ENCODE measurements around the gene ADAMTS17. TPM values are rescaled to one million over a fixed set of nuclear protein-coding genes. Genes with fewer than 3 reads are reported as not detected.

Gene ADAMTS17
- total and polyA plus RNA-seq, 8 donors, result 4.2 to 16.4 (median 10.8) TPM

GRCh38 chr15:100187677-100188076 lies 154.1 kb downstream of the ADAMTS17 start:
- H3K36me3 ChIP-seq, result no peaks in the 10 kb centered on the region
- DNase-seq (no peak), ATAC-seq (no peak), FAIRE-seq (no peak)
- H3K4me1 ChIP-seq, result no peaks in the 10 kb centered on the region
- TF ChIP-seq CTCF (IDR thresholded peaks at IDR 0.05), result no peak
- H3K27me3 ChIP-seq, result no peaks in the 10 kb centered on the region
- no peaks in the 10 kb centered on the region for H3K9me3 ChIP-seq
- H3K4me3 ChIP-seq, result no peak overlapping the region
- intact Hi-C loops (cut with DNase I), result no loop called here
- 96 to 97% methylated on average over 8 of the region's 8 CpGs for WGBS, 2 donors
- no peak overlapping the region for H3K27ac ChIP-seq

DNA sequence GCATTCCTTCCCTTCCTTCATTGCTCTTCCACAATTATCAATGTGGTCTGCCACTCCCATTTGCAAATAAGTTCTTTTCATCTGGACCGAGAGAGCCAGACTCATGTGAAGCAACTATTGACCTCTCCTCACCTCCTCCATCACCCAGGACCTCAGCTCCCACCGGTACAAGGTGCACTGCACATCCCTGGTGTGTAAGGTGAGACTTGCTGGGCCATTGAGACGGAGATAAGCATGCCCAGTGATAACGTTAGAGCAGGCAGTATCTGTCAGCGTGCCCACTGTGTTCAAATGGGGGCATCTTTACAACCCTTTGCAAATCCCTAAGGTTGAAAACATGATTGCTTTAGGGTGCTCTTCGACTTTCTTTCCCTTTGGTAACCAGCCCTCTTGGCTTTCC lies 154.8 kb downstream of the ADAMTS17 start:
- intact Hi-C loops (cut with DNase I), result no loop called here
- no peak for DNase-seq

GRCh38 chr15:100186366-100186765 lies 155.4 kb downstream of the ADAMTS17 start:
- no peak for ATAC-seq
- Histone ChIP-seq H3K4me1 (no peaks in the 10 kb centered on the region), H3K4me3 (no peak overlapping the region), H3K9me3 (no peaks in the 10 kb centered on the region), H3K27ac (no peak overlapping the region), H3K36me3 (no peaks in the 10 kb centered on the region), H3K27me3 (no peaks in the 10 kb centered on the region)
- no peak for TF ChIP-seq CTCF (IDR thresholded peaks at IDR 0.05)
- intact Hi-C loops (cut with DNase I), result no loop called here
- DNase-seq, result peak in 1 of 6 donors; percentile 26
- no peak for FAIRE-seq
- 92 to 95% methylated on average over 5 of the region's 5 CpGs for WGBS, 2 donors

More for the DNA sequence above, 154.8 kb downstream of the ADAMTS17 start:
- FAIRE-seq (no peak), ATAC-seq (no peak)
- Histone ChIP-seq H3K27ac (no peak overlapping the region), H3K36me3 (no peaks in the 10 kb centered on the region), H3K27me3 (no peaks in the 10 kb centered on the region), H3K9me3 (no peaks in the 10 kb centered on the region), H3K4me1 (no peaks in the 10 kb centered on the region), H3K4me3 (no peak overlapping the region)
- 85 to 87% methylated on average over 6 of the region's 6 CpGs for WGBS, 2 donors
- TF ChIP-seq CTCF (IDR thresholded peaks at IDR 0.05), result no peak

DNA sequence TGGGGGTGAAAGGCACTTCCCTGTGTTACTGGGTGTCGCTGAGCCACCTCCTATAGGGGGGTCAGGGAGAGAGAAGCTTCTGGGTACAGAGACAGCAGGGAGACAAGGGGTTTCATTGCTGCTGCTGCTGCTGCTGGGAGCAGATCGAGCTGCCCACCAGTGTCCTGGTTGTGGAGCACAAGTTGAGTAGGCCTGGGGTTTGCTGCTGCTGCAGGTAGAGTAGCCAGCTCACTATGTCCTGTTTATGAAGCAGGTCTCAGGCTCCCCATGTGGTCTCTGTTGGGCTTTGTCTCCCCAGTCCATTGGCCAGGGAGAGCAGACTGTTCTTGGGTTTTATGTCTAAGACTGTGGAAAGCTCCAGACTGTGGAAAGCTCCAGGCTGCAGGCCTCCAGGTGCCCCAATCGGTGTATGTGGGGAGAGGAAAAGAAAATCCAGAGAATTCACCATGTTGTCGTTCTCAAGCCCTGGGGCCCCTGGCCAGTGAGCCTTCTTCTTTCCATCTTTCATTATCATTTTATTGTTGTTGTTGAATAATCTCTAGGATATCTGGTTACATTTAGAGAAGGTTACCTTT lies 157.8 kb downstream of the ADAMTS17 start:
- ATAC-seq (no peak), FAIRE-seq (no peak), DNase-seq (no peak)
- H3K27me3 ChIP-seq, result no peaks in the 10 kb centered on the region
- intact Hi-C loops (cut with DNase I), result no loop called here
- H3K4me1 ChIP-seq, result no peaks in the 10 kb centered on the region
- TF ChIP-seq CTCF (IDR thresholded peaks at IDR 0.05), result no peak
- no peak overlapping the region for H3K4me3 ChIP-seq
- no peak overlapping the region for H3K27ac ChIP-seq
- WGBS, 2 donors, result 94 to 97% methylated on average over 4 of the region's 4 CpGs
- H3K9me3 ChIP-seq, result no peaks in the 10 kb centered on the region
- no peaks in the 10 kb centered on the region for H3K36me3 ChIP-seq

DNA sequence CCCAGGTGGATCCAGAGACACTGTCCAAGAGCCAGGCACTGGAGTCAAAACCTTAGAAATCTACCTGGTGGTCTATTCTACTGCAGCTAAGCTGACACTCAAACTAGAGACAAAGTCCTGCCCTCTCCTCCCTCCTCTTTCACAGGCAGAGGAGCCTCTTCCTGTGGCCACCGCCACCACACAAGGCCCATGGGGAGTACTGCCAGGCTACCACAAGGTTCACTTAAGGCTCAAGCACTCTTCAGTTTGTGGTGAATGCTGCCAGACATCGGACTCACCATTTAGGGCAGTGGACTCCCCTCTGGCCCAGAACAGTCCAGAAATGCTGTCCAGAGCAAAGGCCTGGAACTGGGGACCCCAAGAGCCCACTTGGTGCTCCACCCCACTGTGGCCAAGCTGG lies 160.9 kb downstream of the ADAMTS17 start:
- Histone ChIP-seq H3K27me3 (no peaks in the 10 kb centered on the region), H3K9me3 (no peaks in the 10 kb centered on the region), H3K4me1 (no peaks in the 10 kb centered on the region), H3K4me3 (no peak overlapping the region), H3K36me3 (no peaks in the 10 kb centered on the region), H3K27ac (no peak overlapping the region)
- DNase-seq, result no peak
- intact Hi-C loops (cut with DNase I), result no loop called here
- FAIRE-seq, result no peak
- WGBS, 2 donors, result 97 to 100% methylated on average over 2 of the region's 2 CpGs
- no peak for TF ChIP-seq CTCF (IDR thresholded peaks at IDR 0.05)
- no peak for ATAC-seq
